HEK293 (cell line): ENCODE results near the gene ADPRHL1.
"Not testable (repeated sequence)": the region's sequence is repeated elsewhere in the genome, so short reads cannot be mapped to it uniquely, and the experiment has no call there.

Experiments used
- CTCF ChIA-PET: fragments of 350-600 bp; formaldehyde crosslinking; extraction: SDS; loops from one replicate; lab custom pipeline; 2021; ENCODE audit warnings: antibody characterized with exemption; lab: Yijun Ruan, JAX
- POLR2A ChIA-PET: fragments of 300-600 bp; formaldehyde crosslinking; extraction: SDS; loops from one replicate; lab custom pipeline; 2020; ENCODE audit warnings: antibody characterized with exemption, inconsistent platforms; lab: Yijun Ruan, JAX
- H3K27ac ChIP-seq: fragments of 200-500 bp; sonication (Bioruptor generic); 2 replicates; pipeline ENCODE4 v1.5.1; 2014; ENCODE audit warnings: low read depth, low read length, control low read depth, inconsistent platforms; ENCODE audit errors: extremely low read depth
- H3K36me3 ChIP-seq, 2 experiments: fragments of 200-500 bp in 1 of 2; sonication (Bioruptor generic) in 1 of 2; 1 replicate in 1 of 2; 2 replicates in 1 of 2; pipeline ENCODE4 v1.5.1; 2014 to 2017; ENCODE audit warnings: inconsistent platforms in 2 of 2, low read length in 2 of 2; ENCODE audit not compliant: control insufficient read depth in 2 of 2, insufficient read depth in 1 of 2
- H3K4me1 ChIP-seq: fragments of 200-500 bp; sonication (Bioruptor generic); 2 replicates; pipeline ENCODE4 v1.5.1; 2014; ENCODE audit warnings: mild to moderate bottlenecking, low read length, inconsistent platforms; ENCODE audit not compliant: control insufficient read depth, insufficient read depth
- H3K4me3 ChIP-seq: 2 replicates; pipeline ENCODE4 v1.5.1; 2011; ENCODE audit warnings: low read depth, mild to moderate bottlenecking, control low read depth, low read length, moderate library complexity
- H3K9me3 ChIP-seq: fragments of 200-500 bp; sonication (Bioruptor generic); 2 replicates; pipeline ENCODE4 v1.5.1; 2014; ENCODE audit warnings: low read depth, low read length, inconsistent platforms; ENCODE audit not compliant: control insufficient read depth, insufficient read depth
- GLI4 ChIP-seq: fragments of 450-650 bp; formaldehyde crosslinking; IDR thresholded peaks from 2 replicates; pipeline ENCODE4 v1.5.1; 2016; ENCODE audit warnings: missing biosample characterization, missing genetic modification characterization
- PRDM1 ChIP-seq: fragments of 450-650 bp; formaldehyde crosslinking; IDR thresholded peaks from 2 replicates; pipeline ENCODE4; 2016; ENCODE audit warnings: missing biosample characterization, missing genetic modification characterization
- SALL2 ChIP-seq: fragments of 450-650 bp; formaldehyde crosslinking; IDR thresholded peaks from 2 replicates; pipeline ENCODE4 v1.5.0; 2017; ENCODE audit warnings: missing biosample characterization, mild to moderate bottlenecking, missing genetic modification characterization, borderline replicate concordance
- TRIM28 ChIP-seq: IDR thresholded peaks from 2 replicates; pipeline ENCODE4 v1.6.1; 2011; ENCODE audit warnings: low read length, control low read depth, borderline replicate concordance
- ZBTB17 ChIP-seq: fragments of 450-650 bp; formaldehyde crosslinking; IDR thresholded peaks from 2 replicates; pipeline ENCODE4 v1.5.1; 2016; ENCODE audit warnings: missing biosample characterization, missing genetic modification characterization
- ZEB2 ChIP-seq: fragments of 450-650 bp; formaldehyde crosslinking; IDR thresholded peaks from 2 replicates; pipeline ENCODE4 v1.5.1; 2016; ENCODE audit warnings: missing biosample characterization, missing genetic modification characterization
- ZFHX2 ChIP-seq: fragments of 450-650 bp; formaldehyde crosslinking; conservative IDR thresholded peaks from 2 replicates; pipeline ENCODE4 v1.5.1; 2016; ENCODE audit warnings: missing biosample characterization, missing genetic modification characterization
- ZNF140 ChIP-seq: fragments of 450-650 bp; formaldehyde crosslinking; IDR thresholded peaks from 2 replicates; pipeline ENCODE4 v1.5.1; 2016; ENCODE audit warnings: missing biosample characterization, missing genetic modification characterization
- ZNF202 ChIP-seq: fragments of 450-650 bp; formaldehyde crosslinking; IDR thresholded peaks from 2 replicates; pipeline ENCODE4 v1.5.1; 2016; ENCODE audit warnings: missing biosample characterization, missing genetic modification characterization, borderline replicate concordance
- ZNF292 ChIP-seq: fragments of 450-650 bp; formaldehyde crosslinking; IDR thresholded peaks from 2 replicates; pipeline ENCODE4 v1.5.1; 2016; ENCODE audit warnings: low read depth, missing biosample characterization, missing genetic modification characterization, borderline replicate concordance
- ZNF302 ChIP-seq: fragments of 450-650 bp; formaldehyde crosslinking; IDR thresholded peaks from 2 replicates; pipeline ENCODE4 v1.5.1; 2016; ENCODE audit warnings: missing biosample characterization, missing genetic modification characterization, low read depth
- ZNF341 ChIP-seq: fragments of 450-650 bp; formaldehyde crosslinking; IDR thresholded peaks from 2 replicates; pipeline ENCODE4; 2016; ENCODE audit warnings: low read depth, missing biosample characterization, missing genetic modification characterization
- ZNF473 ChIP-seq: fragments of 450-650 bp; formaldehyde crosslinking; IDR thresholded peaks from 2 replicates; pipeline ENCODE4 v1.5.1; 2017; ENCODE audit warnings: missing biosample characterization, missing genetic modification characterization
- ZNF488 ChIP-seq: fragments of 450-650 bp; formaldehyde crosslinking; IDR thresholded peaks from 2 replicates; pipeline ENCODE4 v1.5.1; 2016; ENCODE audit warnings: missing biosample characterization, missing genetic modification characterization
- ZNF521 ChIP-seq: fragments of 450-650 bp; formaldehyde crosslinking; IDR thresholded peaks from 2 replicates; pipeline ENCODE4 v1.5.1; 2017; ENCODE audit warnings: missing biosample characterization, mild to moderate bottlenecking, missing genetic modification characterization
- ZNF529 ChIP-seq: fragments of 450-650 bp; formaldehyde crosslinking; IDR thresholded peaks from 2 replicates; pipeline ENCODE4 v1.5.1; 2017; ENCODE audit warnings: missing genetic modification characterization, missing biosample characterization; ENCODE audit not compliant: insufficient replicate concordance
- ZNF600 ChIP-seq: fragments of 450-650 bp; formaldehyde crosslinking; IDR thresholded peaks from 2 replicates; pipeline ENCODE4 v1.5.1; 2016; ENCODE audit warnings: missing biosample characterization, missing genetic modification characterization
- ZNF645 ChIP-seq: fragments of 450-650 bp; formaldehyde crosslinking; IDR thresholded peaks from 2 replicates; pipeline ENCODE4; 2016; ENCODE audit warnings: missing biosample characterization, missing genetic modification characterization
- ZNF664 ChIP-seq: fragments of 450-650 bp; formaldehyde crosslinking; IDR thresholded peaks from 2 replicates; pipeline ENCODE4 v1.5.1; 2016; ENCODE audit warnings: missing biosample characterization, missing genetic modification characterization
- ZNF830 ChIP-seq: fragments of 450-650 bp; IDR thresholded peaks from 2 replicates; pipeline ENCODE4 v1.5.0; 2018; ENCODE audit warnings: missing biosample characterization, missing genetic modification characterization, low read depth, mild to moderate bottlenecking, moderate library complexity

Gene ADPRHL1

GRCh38 chr13:113441661-113442060 is 11.6 kb downstream of the ADPRHL1 start:
- CTCF ChIA-PET = no interaction called here
- no peaks in the 10 kb centered on the region for H3K9me3 ChIP-seq
- H3K4me1 ChIP-seq = no peaks in the 10 kb centered on the region
- H3K36me3 ChIP-seq = peaks cover 0 to 17% of the 10 kb centered on the region in 2 experiments; a peak in 2 of 3 replicates
- TF ChIP-seq ZNF488 = no peak
- TF ChIP-seq ZNF830 (tag by site-specific recombination) = no peak
- no peak for TF ChIP-seq ZNF202 (tag by site-specific recombination)
- TF ChIP-seq ZNF521 = no peak
- no peak for TF ChIP-seq PRDM1
- TF ChIP-seq TRIM28 = no peak
- no peak for TF ChIP-seq ZNF302 (tag by site-specific recombination)
- POLR2A ChIA-PET = no interaction called here
- no peak overlapping the region for H3K4me3 ChIP-seq
- H3K27ac ChIP-seq = no peak overlapping the region

- Histone ChIP-seq H3K36me3 (peaks cover 0 to 7% of the 10 kb centered on the region in 2 experiments; a peak in 1 of 3 replicates), H3K4me1 (no peaks in the 10 kb centered on the region), H3K9me3 (no peaks in the 10 kb centered on the region), H3K27ac (no peak overlapping the region), H3K4me3 (no peak overlapping the region)
- TF ChIP-seq ZNF600 (tag by site-specific recombination) = peak; percentile 63
- no peak for TF ChIP-seq ZNF529 (tag by site-specific recombination)
- TF ChIP-seq TRIM28 = no peak
- no peak for TF ChIP-seq ZNF292 (tag by site-specific recombination)
- TF ChIP-seq ZBTB17 = peak; percentile 48
- peak; percentile 41 for TF ChIP-seq ZEB2 (tag by site-specific recombination)
- CTCF ChIA-PET = no interaction called here
- POLR2A ChIA-PET = no interaction called here
Observed at GRCh38 chr13:113437408-113438010, 15.8 kb downstream of the ADPRHL1 start.

GRCh38 chr13:113436866-113437265 is 16.4 kb downstream of the ADPRHL1 start:
- H3K9me3 ChIP-seq, POLR2A ChIA-PET, H3K4me3 ChIP-seq, H3K36me3 ChIP-seq, H3K27ac ChIP-seq, H3K4me1 ChIP-seq, CTCF ChIA-PET: not testable (repeated sequence)

GRCh38 chr13:113435907-113436306 is 17.4 kb downstream of the ADPRHL1 start:
- H3K4me3 ChIP-seq, H3K36me3 ChIP-seq, H3K27ac ChIP-seq, H3K9me3 ChIP-seq, POLR2A ChIA-PET, CTCF ChIA-PET, H3K4me1 ChIP-seq: not testable (repeated sequence)

- no peak overlapping the region for H3K4me3 ChIP-seq
- ChIA-PET POLR2A (no interaction called here), CTCF (no interaction called here)
- no peaks in the 10 kb centered on the region for H3K36me3 ChIP-seq
- H3K9me3 ChIP-seq = no peaks in the 10 kb centered on the region
- H3K27ac ChIP-seq = no peak overlapping the region
- TF ChIP-seq TRIM28 (no peak), ZFHX2 (tag by site-specific recombination) (no peak), SALL2 (tag by site-specific recombination) (no peak), ZNF140 (tag by site-specific recombination) (no peak), ZNF473 (tag by site-specific recombination) (no peak), ZNF664 (tag by site-specific recombination) (no peak), ZNF341 (tag by site-specific recombination) (no peak), ZNF645 (tag by site-specific recombination) (no peak), GLI4 (no peak)
- H3K4me1 ChIP-seq = no peaks in the 10 kb centered on the region
Observed at GRCh38 chr13:113433391-113433916, 19.8 kb downstream of the ADPRHL1 start.
